ENCODE measurements around the gene MIX23.

The MIX23 gene

DNA sequence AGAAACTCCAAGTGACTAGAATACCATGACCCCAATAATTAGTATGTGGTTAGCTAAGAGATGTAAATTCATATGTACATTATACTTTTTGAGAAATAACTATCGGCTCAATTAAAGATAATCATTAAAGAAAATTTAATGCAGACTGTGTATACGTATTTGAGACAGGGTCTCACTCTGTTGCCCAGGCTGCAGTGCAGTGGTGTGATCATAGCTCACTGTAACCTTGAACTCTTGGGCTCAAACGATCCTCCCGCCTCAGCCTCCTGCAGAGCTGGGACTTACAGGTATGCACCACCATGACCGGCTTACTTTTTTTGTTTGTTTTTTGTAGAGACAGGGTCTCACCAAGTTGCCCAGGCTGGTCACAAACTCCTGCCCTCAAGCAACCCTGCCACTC lies 66.7 kb downstream of the MIX23 start:
- no peak overlapping the region for H4K12ac ChIP-seq (ENCODE audit: low read depth, low read length)
- no peak overlapping the region for H2AFZ ChIP-seq (ENCODE audit: insufficient read depth, low read length, poor library complexity)
- no peak overlapping the region for H2BK120ac ChIP-seq (ENCODE audit: insufficient read depth, low read length, poor library complexity)
- no peaks in the 10 kb centered on the region for H3K4me1 ChIP-seq (ENCODE audit: control insufficient read depth in 1 of 2, insufficient read depth in 2 of 2, low read length in 2 of 2)
- no peak overlapping the region for H3K18ac ChIP-seq (ENCODE audit: low read length)
- no peak overlapping the region for H3K9ac ChIP-seq (ENCODE audit: low read length)
- H3K9me3 ChIP-seq (ENCODE audit: insufficient read depth, low read depth, low read length): no peaks in the 10 kb centered on the region
- no peak overlapping the region for H3K4me3 ChIP-seq (ENCODE audit: low read depth, low read length)
- no peak overlapping the region for H3K14ac ChIP-seq (ENCODE audit: low read length)
- H3K4ac ChIP-seq (ENCODE audit: low read depth, low read length): no peak overlapping the region
- H3K27ac ChIP-seq (ENCODE audit: low read depth, low read length): no peak overlapping the region
- H3K79me1 ChIP-seq (ENCODE audit: low read length): no peaks in the 10 kb centered on the region
- no CpG with 5 or more reads among the region's 5 CpGs for WGBS (ENCODE audit: extremely low coverage, insufficient coverage, insufficient read length)
- DNase-seq: no peak
- no peak overlapping the region for H2BK5ac ChIP-seq (ENCODE audit: low read depth, low read length, poor library complexity)
- no peak overlapping the region for H4K91ac ChIP-seq (ENCODE audit: low read depth, low read length)
- no peak overlapping the region for H2BK12ac ChIP-seq (ENCODE audit: low read length)
- no peaks in the 10 kb centered on the region for H3K27me3 ChIP-seq (ENCODE audit: insufficient read depth, low read length)
- no peak overlapping the region for H4K8ac ChIP-seq (ENCODE audit: low read depth, low read length)
- H3K36me3 ChIP-seq (ENCODE audit: control insufficient read depth in 1 of 2, insufficient read depth in 2 of 2, low read length in 2 of 2): no peaks in the 10 kb centered on the region
- H3K23ac ChIP-seq (ENCODE audit: low read length): no peak overlapping the region
- H3K79me2 ChIP-seq (ENCODE audit: control insufficient read depth, insufficient read depth, low read length, poor library complexity): no peaks in the 10 kb centered on the region
- H2AK5ac ChIP-seq (ENCODE audit: low read length): no peak overlapping the region
- no peak overlapping the region for H3K4me2 ChIP-seq (ENCODE audit: low read length)

DNA sequence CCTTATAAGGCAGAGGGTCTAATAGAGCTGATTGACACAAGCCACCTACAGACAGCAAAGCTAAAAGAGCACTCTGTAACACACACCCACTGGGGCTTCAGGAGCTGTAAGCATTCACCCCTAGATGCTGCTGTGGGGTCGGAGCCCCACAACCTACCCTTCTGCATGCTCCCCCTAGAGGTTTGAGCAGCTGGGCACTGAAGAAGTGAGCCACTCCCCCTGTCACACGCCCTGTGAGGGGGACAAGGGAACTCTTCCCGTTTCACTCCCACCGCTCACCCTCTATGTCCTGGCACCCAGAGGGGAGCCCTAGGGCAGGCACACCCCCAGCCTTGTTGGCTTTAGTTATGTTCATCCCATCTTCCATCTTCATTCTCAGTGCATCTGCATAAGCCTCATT lies 67.4 kb downstream of the MIX23 start:
- WGBS (ENCODE audit: extremely low coverage, insufficient coverage, insufficient read length): no CpG with 5 or more reads among the region's 4 CpGs

DNA sequence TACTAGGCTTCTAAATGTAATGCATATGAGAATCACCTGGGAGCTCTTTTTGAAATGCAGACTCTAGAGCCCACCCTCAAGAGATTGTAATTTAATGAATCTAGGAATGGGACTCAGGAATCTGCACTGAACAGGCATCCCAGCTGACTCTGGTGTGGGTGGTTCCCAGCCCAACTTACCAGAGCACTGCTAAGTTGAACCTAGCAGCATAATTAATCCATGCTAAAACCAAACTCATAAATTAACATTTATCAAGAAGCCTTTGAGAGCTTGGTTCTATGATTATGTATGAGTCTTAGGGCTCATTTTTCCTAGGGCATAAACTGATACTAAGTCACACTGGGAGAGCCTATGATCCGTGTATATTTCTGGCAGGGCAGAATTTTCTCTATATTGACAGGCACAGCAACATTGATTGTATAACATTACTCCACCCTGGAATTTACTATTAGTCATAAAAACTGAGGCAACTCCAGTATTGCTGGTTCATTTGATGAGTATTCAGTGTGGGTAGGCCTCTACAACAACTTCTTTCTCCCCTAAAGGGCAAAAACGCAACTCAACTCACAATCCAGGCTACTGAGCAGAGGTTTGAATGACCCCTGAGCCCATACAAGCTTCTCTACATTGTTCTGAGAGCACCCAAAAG lies 68.7 kb downstream of the MIX23 start:
- DNase-seq: peak; percentile 19 to 65
- Histone ChIP-seq H3K4me3 (ENCODE audit: low read depth, low read length) (no peak overlapping the region), H3K18ac (ENCODE audit: low read length) (no peak overlapping the region), H2BK5ac (ENCODE audit: low read depth, low read length, poor library complexity) (no peak overlapping the region), H3K36me3 (ENCODE audit: control insufficient read depth in 1 of 2, insufficient read depth in 2 of 2, low read length in 2 of 2) (no peaks in the 10 kb centered on the region), H4K91ac (ENCODE audit: low read depth, low read length) (no peak overlapping the region), H4K8ac (ENCODE audit: low read depth, low read length) (no peak overlapping the region), H2AFZ (ENCODE audit: insufficient read depth, low read length, poor library complexity) (no peak overlapping the region), H2BK120ac (ENCODE audit: insufficient read depth, low read length, poor library complexity) (no peak overlapping the region), H3K23ac (ENCODE audit: low read length) (no peak overlapping the region), H3K14ac (ENCODE audit: low read length) (no peak overlapping the region), H3K4ac (ENCODE audit: low read depth, low read length) (no peak overlapping the region), H3K9me3 (ENCODE audit: insufficient read depth, low read depth, low read length) (no peaks in the 10 kb centered on the region), H2BK12ac (ENCODE audit: low read length) (no peak overlapping the region), H3K27ac (ENCODE audit: low read depth, low read length) (no peak overlapping the region), H3K27me3 (ENCODE audit: insufficient read depth, low read length) (no peaks in the 10 kb centered on the region), H2AK5ac (ENCODE audit: low read length) (no peak overlapping the region), H3K4me1 (ENCODE audit: control insufficient read depth in 1 of 2, insufficient read depth in 2 of 2, low read length in 2 of 2) (peaks cover 0 to 2% of the 10 kb centered on the region in 2 experiments), H4K12ac (ENCODE audit: low read depth, low read length) (no peak overlapping the region), H3K79me1 (ENCODE audit: low read length) (no peaks in the 10 kb centered on the region), H3K9ac (ENCODE audit: low read length) (no peak overlapping the region), H3K79me2 (ENCODE audit: control insufficient read depth, insufficient read depth, low read length, poor library complexity) (no peaks in the 10 kb centered on the region), H3K4me2 (ENCODE audit: low read length) (no peak overlapping the region)
- no CpG with 5 or more reads among the region's 2 CpGs for WGBS (ENCODE audit: extremely low coverage, insufficient coverage, insufficient read length)

More for the DNA sequence above, 67.4 kb downstream of the MIX23 start:
- no peak overlapping the region for H3K4me3 ChIP-seq (ENCODE audit: low read depth, low read length)
- no peak overlapping the region for H3K14ac ChIP-seq (ENCODE audit: low read length)
- no peaks in the 10 kb centered on the region for H3K79me1 ChIP-seq (ENCODE audit: low read length)
- H2BK120ac ChIP-seq (ENCODE audit: insufficient read depth, low read length, poor library complexity): no peak overlapping the region
- no peaks in the 10 kb centered on the region for H3K36me3 ChIP-seq (ENCODE audit: control insufficient read depth in 1 of 2, insufficient read depth in 2 of 2, low read length in 2 of 2)
- H3K4me2 ChIP-seq (ENCODE audit: low read length): no peak overlapping the region
- no peak overlapping the region for H2AFZ ChIP-seq (ENCODE audit: insufficient read depth, low read length, poor library complexity)
- H4K91ac ChIP-seq (ENCODE audit: low read depth, low read length): no peak overlapping the region
- H3K9ac ChIP-seq (ENCODE audit: low read length): no peak overlapping the region
- DNase-seq: no peak
- H3K4ac ChIP-seq (ENCODE audit: low read depth, low read length): no peak overlapping the region
- H3K4me1 ChIP-seq (ENCODE audit: control insufficient read depth in 1 of 2, insufficient read depth in 2 of 2, low read length in 2 of 2): no peaks in the 10 kb centered on the region
- H4K12ac ChIP-seq (ENCODE audit: low read depth, low read length): no peak overlapping the region
- no peaks in the 10 kb centered on the region for H3K79me2 ChIP-seq (ENCODE audit: control insufficient read depth, insufficient read depth, low read length, poor library complexity)
- no peak overlapping the region for H2AK5ac ChIP-seq (ENCODE audit: low read length)
- no peaks in the 10 kb centered on the region for H3K9me3 ChIP-seq (ENCODE audit: insufficient read depth, low read depth, low read length)
- no peak overlapping the region for H3K27ac ChIP-seq (ENCODE audit: low read depth, low read length)
- H3K27me3 ChIP-seq (ENCODE audit: insufficient read depth, low read length): no peaks in the 10 kb centered on the region
- H3K23ac ChIP-seq (ENCODE audit: low read length): no peak overlapping the region
- H4K8ac ChIP-seq (ENCODE audit: low read depth, low read length): no peak overlapping the region
- H3K18ac ChIP-seq (ENCODE audit: low read length): no peak overlapping the region
- no peak overlapping the region for H2BK5ac ChIP-seq (ENCODE audit: low read depth, low read length, poor library complexity)
- no peak overlapping the region for H2BK12ac ChIP-seq (ENCODE audit: low read length)

DNA sequence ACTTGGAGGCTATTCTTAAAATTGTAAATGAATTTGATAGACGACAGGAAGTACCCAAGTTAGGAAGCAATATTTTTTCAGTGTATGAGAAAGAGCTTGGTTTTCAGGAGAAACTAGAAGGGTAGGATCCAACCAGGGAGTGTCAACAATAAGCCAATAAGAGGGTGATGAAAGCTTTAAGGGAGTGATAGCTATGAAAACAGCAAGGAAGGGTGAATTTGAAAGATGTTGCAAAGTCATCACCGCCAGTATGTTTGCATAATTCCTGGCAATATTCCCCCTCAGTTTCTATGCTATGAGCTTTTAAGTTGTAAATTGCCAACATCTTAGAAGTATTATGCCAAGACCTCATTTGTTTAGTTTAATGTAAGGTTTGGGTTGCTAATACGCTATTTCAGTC lies 69.8 kb downstream of the MIX23 start:
- Histone ChIP-seq H4K91ac (ENCODE audit: low read depth, low read length) (no peak overlapping the region), H4K8ac (ENCODE audit: low read depth, low read length) (no peak overlapping the region), H2AK5ac (ENCODE audit: low read length) (no peak overlapping the region), H2BK120ac (ENCODE audit: insufficient read depth, low read length, poor library complexity) (no peak overlapping the region), H3K27me3 (ENCODE audit: insufficient read depth, low read length) (no peaks in the 10 kb centered on the region), H3K79me1 (ENCODE audit: low read length) (no peaks in the 10 kb centered on the region), H2AFZ (ENCODE audit: insufficient read depth, low read length, poor library complexity) (no peak overlapping the region), H3K14ac (ENCODE audit: low read length) (no peak overlapping the region), H2BK5ac (ENCODE audit: low read depth, low read length, poor library complexity) (no peak overlapping the region), H3K27ac (ENCODE audit: low read depth, low read length) (no peak overlapping the region), H4K12ac (ENCODE audit: low read depth, low read length) (no peak overlapping the region), H3K18ac (ENCODE audit: low read length) (no peak overlapping the region), H3K9ac (ENCODE audit: low read length) (no peak overlapping the region), H3K79me2 (ENCODE audit: control insufficient read depth, insufficient read depth, low read length, poor library complexity) (no peaks in the 10 kb centered on the region), H3K4me1 (ENCODE audit: control insufficient read depth in 1 of 2, insufficient read depth in 2 of 2, low read length in 2 of 2) (peaks cover 0 to 2% of the 10 kb centered on the region in 2 experiments), H3K36me3 (ENCODE audit: control insufficient read depth in 1 of 2, insufficient read depth in 2 of 2, low read length in 2 of 2) (no peaks in the 10 kb centered on the region), H3K4me3 (ENCODE audit: low read depth, low read length) (no peak overlapping the region), H2BK12ac (ENCODE audit: low read length) (no peak overlapping the region), H3K9me3 (ENCODE audit: insufficient read depth, low read depth, low read length) (no peaks in the 10 kb centered on the region), H3K4ac (ENCODE audit: low read depth, low read length) (no peak overlapping the region), H3K23ac (ENCODE audit: low read length) (no peak overlapping the region), H3K4me2 (ENCODE audit: low read length) (no peak overlapping the region)
- no CpG with 5 or more reads among the region's 3 CpGs for WGBS (ENCODE audit: extremely low coverage, insufficient coverage, insufficient read length)
- no peak for DNase-seq
